Measurements from ENCODE around the gene TUSC2. TPM values are rescaled to one million over a fixed set of nuclear protein-coding genes. Genes with fewer than 3 reads are reported as not detected.
A peak's percentile ranks its signal among the peaks of the same experiment; 100 is the strongest.

The TUSC2 gene
- total and polyA plus RNA-seq, 2 of the 8 experiments (the other 6 are each of a cell fraction or from before 2014, with no cell fraction given), result 33.3 to 65.4 TPM

DNA sequence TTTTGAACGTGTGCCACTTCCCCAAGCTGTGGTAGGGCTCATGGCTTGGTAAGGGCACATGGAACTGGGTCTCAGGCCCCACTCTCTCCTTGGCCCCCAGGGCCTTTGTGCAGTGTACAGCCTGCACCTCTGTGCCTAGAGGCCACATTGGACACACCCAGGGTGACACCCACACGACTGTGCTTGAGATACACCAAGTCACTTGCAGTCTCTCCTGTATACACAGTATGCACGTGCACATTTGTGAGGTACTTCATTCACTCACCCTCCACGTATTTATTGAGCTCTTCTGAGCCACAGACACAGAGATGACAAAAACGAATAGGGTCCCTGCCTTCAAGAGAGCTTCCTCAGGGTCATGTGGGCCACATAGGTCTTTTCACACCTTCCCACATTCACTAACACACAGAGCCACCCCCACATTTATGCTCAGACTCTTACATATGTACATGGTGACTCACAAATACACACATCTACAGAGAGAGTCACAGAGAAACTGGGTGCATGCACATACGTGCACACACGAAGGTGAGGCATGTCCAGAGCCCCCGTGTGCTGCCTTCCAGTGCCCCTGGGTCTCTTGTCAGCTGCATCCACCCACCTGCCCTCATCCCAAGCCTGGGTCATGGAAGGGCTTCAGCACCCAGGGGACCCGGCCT is 41.1 kb upstream of the TUSC2 start:
- Histone ChIP-seq H3K18ac (ENCODE audit: extremely low read depth, low read length) (no peak overlapping the region), H3K27me3 (replicated peaks in 1 of 4; ENCODE audit: control insufficient read depth in 3 of 4, extremely low read depth in 1 of 4, insufficient read depth in 3 of 4, low read length in 3 of 4) (peaks cover 0 to 5% (median under 1%) of the 10 kb centered on the region in 4 experiments; a peak in 3 of 7 replicates), H3K36me3 (ENCODE audit: control insufficient read depth in 2 of 4, insufficient read depth in 4 of 4, low read length in 3 of 4) (no peaks in the 10 kb centered on the region), H3K14ac (ENCODE audit: insufficient read length) (no peak overlapping the region), H3K9me3 (ENCODE audit: insufficient read depth in 2 of 2, low read depth in 1 of 2, low read length in 1 of 2) (no peaks in the 10 kb centered on the region), H3K4ac (replicated peaks; ENCODE audit: insufficient read length, low read depth, low read length) (no peak overlapping the region), H4K5ac (ENCODE audit: insufficient read length, low read depth, low read length) (no peak overlapping the region), H2BK120ac (replicated peaks; ENCODE audit: low read depth, low read length) (no peak overlapping the region), H3K27ac (ENCODE audit: low read depth, low read length) (no peak overlapping the region), H4K20me1 (replicated peaks in 1 of 2; ENCODE audit: control insufficient read depth in 1 of 2, insufficient read depth in 2 of 2, low read length in 2 of 2) (no peaks in the 10 kb centered on the region), H2BK12ac (ENCODE audit: low read depth, low read length) (0 out of 2 replicates have a peak overlapping the region, but pooled peaks have one; percentile 23), H4K91ac (replicated peaks; ENCODE audit: insufficient read length, low read length) (no peak overlapping the region), H3K23me2 (ENCODE audit: low read depth, low read length) (peaks cover 14% of the 10 kb centered on the region; the same call in 1 of the 2 replicates), H3K79me1 (ENCODE audit: low read depth, low read length) (0 out of 2 replicates have a peak, but pooled peaks cover 2% of the 10 kb centered on the region), H3K4me1 (replicated peaks in 1 of 4; ENCODE audit: control insufficient read depth in 3 of 4, insufficient read depth in 4 of 4, low read length in 3 of 4) (peaks cover 0 to 30% (median 21%) of the 10 kb centered on the region in 4 experiments; a peak in 6 of 7 replicates), H3K4me2 (ENCODE audit: insufficient read depth in 1 of 2, low read depth in 2 of 2, low read length in 2 of 2) (no peak overlapping the region), H2AK5ac (ENCODE audit: low read depth, low read length) (0 out of 2 replicates have a peak overlapping the region, but pooled peaks have one; percentile 82), H3K9ac (replicated peaks in 1 of 4; ENCODE audit: extremely low read depth in 1 of 4, low read depth in 3 of 4, low read length in 3 of 4) (no peak overlapping the region; a peak in 1 of 7 replicates), H3K4me3 (ENCODE audit: extremely low read depth in 1 of 4, insufficient read depth in 2 of 4, low read depth in 3 of 4, low read length in 4 of 4) (no peak overlapping the region), H3K23ac (ENCODE audit: insufficient read length) (no peak overlapping the region), H2BK15ac (ENCODE audit: low read length) (peak overlapping the region; percentile 90; the same call in 1 of the 2 replicates), H3K56ac (replicated peaks; ENCODE audit: insufficient read length, low read depth, low read length) (no peak overlapping the region), H4K8ac (ENCODE audit: extremely low read depth, insufficient read depth, low read length) (no peak overlapping the region), H2AFZ (ENCODE audit: low read length) (no peak overlapping the region), H3K79me2 (ENCODE audit: control insufficient read depth in 1 of 2, insufficient read depth in 2 of 2, low read length in 2 of 2) (no peaks in the 10 kb centered on the region), H2BK20ac (ENCODE audit: low read length) (no peak overlapping the region), H2BK5ac (ENCODE audit: low read depth, low read length) (no peak overlapping the region)
- DNase-seq (ENCODE audit: low read depth in 1 of 2, low spot score in 2 of 2) (no peak), FAIRE-seq (no peak)
- TF ChIP-seq, protein P1, sequence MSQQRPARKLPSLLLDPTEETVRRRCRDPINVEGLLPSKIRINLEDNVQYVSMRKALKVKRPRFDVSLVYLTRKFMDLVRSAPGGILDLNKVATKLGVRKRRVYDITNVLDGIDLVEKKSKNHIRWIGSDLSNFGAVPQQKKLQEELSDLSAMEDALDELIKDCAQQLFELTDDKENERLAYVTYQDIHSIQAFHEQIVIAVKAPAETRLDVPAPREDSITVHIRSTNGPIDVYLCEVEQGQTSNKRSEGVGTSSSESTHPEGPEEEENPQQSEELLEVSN (IDR thresholded peaks at IDR 0.05), result no peak
- TF ChIP-seq TCF12 (IDR thresholded peaks at IDR 0.05; ENCODE audit: low read depth, low read length) (no peak), JUN (IDR thresholded peaks at IDR 0.05; ENCODE audit: low read depth, low read length) (no peak), GTF2F1 (IDR thresholded peaks at IDR 0.05; ENCODE audit: borderline replicate concordance, low read depth, low read length) (no peak), EP300 (IDR thresholded peaks at IDR 0.05; ENCODE audit: borderline replicate concordance in 1 of 2, low read depth in 2 of 2, low read length in 2 of 2) (no peak), TAF1 (IDR thresholded peaks at IDR 0.05; ENCODE audit: low read depth, low read length) (no peak)
- ChIA-PET CTCF (ENCODE audit: partially characterized antibody) (interaction anchor here (0.9 to 5.5 kb wide), 16 partner anchors 7 to 181 kb away, joined by 3 to 52 read pairs (median 6); partner anchors contain the start of genes CYB561D2 and NPRL2), POLR2A (ENCODE audit: partially characterized antibody) (interaction anchor here (0.8 to 1.4 kb wide), 3 partner anchors 12 to 200 kb away, joined by 3 to 6 read pairs (median 4); partner anchors contain the start of gene HEMK1)
- 81% methylated on average over 9 of the region's 9 CpGs; no CpG with 5 or more reads in 1 of the 2 experiments for WGBS, 2 experiments (ENCODE audit: extremely low coverage in 1 of 2, insufficient coverage in 1 of 2, insufficient read length in 1 of 2, insufficient replicate concordance in 2 of 2, low coverage in 1 of 2, low lambda C conversion rate in 2 of 2, missing lambda C conversion rate in 1 of 2)
